GM12878 (cell line): ENCODE measurements around the gene SLC8B1. TPM values are rescaled to one million over a fixed set of nuclear protein-coding genes. Genes with fewer than 3 reads are reported as not detected.

Experiments used
- BCLAF1 ChIP-seq: fragments of 450-650 bp; IDR thresholded peaks from 2 replicates; pipeline ENCODE4 v1.6.1; 2017; ENCODE audit warnings: antibody characterized with exemption, mild to moderate bottlenecking, moderate library complexity
- ZBTB40 ChIP-seq: fragments of 450-650 bp; IDR thresholded peaks from 2 replicates; pipeline ENCODE4 v1.6.1; 2016; ENCODE audit warnings: mild to moderate bottlenecking, moderate library complexity, borderline replicate concordance
- ZNF217 ChIP-seq: fragments of 450-650 bp; IDR thresholded peaks from 2 replicates; pipeline ENCODE4 v1.6.1; 2017; ENCODE audit warnings: antibody characterized with exemption, mild to moderate bottlenecking
- polyA plus RNA-seq, 11 experiments: library from polyadenylated mRNA; depleted of rRNA in 4 of 11; unstranded in 6 of 11; stranded (reverse) in 5 of 11; fragments of >200 nt; fragmentation: Nextera tagmentation in 4 of 11; fragmentation: Illumina TruSeq in 1 of 11; extraction: Ambion mirVana in 4 of 11; extraction: Trizol in 1 of 11; gene quantifications; 1 replicate in 1 of 11; 2 replicates in 10 of 11; pipeline versions ENCODE4 v1.2.1 to v1.2.3, GENCODE V29; 2011 to 2016; ENCODE audit warnings: inconsistent platforms in 2 of 11, missing spikeins in 2 of 11, low read depth in 1 of 11
- total RNA-seq, 4 experiments: library from RNA; depleted of rRNA in 3 of 4; stranded (reverse); fragments of >200 nt in 3 of 4; fragmentation: Illumina TruSeq in 1 of 4; extraction: Trizol in 1 of 4; gene quantifications; 2 replicates each; pipeline versions ENCODE4 v1.2.1 to v1.2.3, GENCODE V29; 2013 to 2021

The SLC8B1 gene
- total and polyA plus RNA-seq, 10 of the 15 experiments (the other 5 are each of a cell fraction or from before 2014, with no cell fraction given), result 0.18 to 12.3 (median 6.8) TPM

- TF ChIP-seq ZBTB40 (peak; percentile 36; the same call in 1 of the 2 replicates), BCLAF1 (peak; percentile 55; the same call in 1 of the 2 replicates), ZNF217 (peak; percentile 61; the same call in 1 of the 2 replicates)
Measured at GRCh38 chr12:113333877-113334785, 778 bp downstream of the SLC8B1 start (continued).
